Left renal pelvis (tissue), 4 donors: ENCODE measurements around the gene DNM3. TPM values are rescaled to one million over a fixed set of nuclear protein-coding genes. Genes with fewer than 3 reads are reported as not detected.

ENCODE experiments used
- DNase-seq, 4 donors: peaks; one replicate each; pipeline ENCODE4 v3.0.0-alpha.2; 2013; ENCODE audit warnings: low read depth in 4 of 4, low spot score in 3 of 4
- polyA plus RNA-seq, 4 donors: library from polyadenylated mRNA; unstranded; fragments of 120-200 nt; gene quantifications; one replicate each; pipeline ENCODE4 v1.2.1, GENCODE V29; 2013; ENCODE audit not compliant: insufficient read length in 4 of 4

DNM3 gene
- polyA plus RNA-seq, 4 donors: 3.8 to 6.6 (median 4.6) TPM

DNA sequence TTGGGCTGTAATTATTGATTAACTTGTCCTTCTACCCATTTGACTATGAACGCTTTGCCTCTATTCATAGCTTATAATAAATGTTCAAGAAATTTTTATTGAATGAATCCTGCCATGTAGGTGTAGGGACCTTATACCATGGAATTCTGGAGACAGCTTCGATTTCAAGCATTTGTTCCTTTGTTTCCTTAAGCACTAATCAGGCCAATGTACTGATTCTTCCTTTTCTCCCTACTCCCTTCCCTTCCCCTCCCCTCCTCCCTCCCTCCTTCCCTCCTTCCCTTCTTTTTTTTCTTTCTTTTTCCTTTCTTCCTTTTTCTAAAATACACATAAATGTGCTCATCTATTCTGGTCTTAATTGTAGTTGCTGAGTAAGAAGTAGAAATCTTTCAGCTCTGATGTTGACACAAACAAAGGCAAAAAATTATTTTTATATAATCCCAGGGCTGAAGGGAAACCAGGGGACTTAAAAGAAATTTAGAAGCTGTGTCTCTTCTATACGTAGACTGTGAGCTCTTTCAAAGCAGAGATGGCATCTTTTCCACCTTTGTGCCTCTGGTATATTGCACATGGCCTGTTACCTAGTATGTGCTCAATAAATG is 24.9 kb upstream of the DNM3 start:
- no peak for DNase-seq

DNA sequence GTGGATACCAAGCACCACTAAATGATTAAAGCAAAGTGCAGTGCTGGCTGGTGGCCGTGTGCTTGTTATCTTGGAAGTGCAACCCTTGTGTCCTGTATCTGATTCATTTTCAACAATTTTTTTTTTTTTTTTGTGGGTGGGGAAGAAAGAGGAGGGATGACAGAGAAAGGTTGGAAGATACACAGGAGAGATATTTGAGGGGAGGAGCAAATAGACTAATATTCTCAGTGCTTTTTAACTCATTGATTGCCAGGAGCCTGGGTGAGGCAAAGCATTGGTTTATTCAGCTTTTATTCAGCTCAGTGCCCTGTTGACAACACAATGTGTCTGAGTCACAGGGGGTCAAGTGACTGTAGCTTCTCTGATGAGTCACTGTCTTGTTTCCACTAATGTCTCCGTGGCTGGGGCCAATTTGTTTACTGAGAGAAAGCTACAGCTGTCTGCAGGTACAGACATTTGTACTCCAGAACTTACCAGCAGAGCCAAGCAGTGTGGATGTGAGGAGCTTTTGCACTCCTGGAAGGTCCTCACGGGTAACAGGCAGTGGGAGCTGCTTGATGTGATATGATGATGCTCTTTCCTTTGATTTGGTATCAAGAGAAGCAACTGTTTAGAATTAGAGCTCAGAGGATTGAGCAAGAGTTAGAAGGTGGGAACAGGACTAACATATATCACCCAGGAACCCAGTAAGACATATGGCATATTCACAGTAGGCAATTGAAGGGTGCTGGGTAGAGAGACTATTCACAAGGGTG is 23.6 kb upstream of the DNM3 start:
- DNase-seq: no peak

DNA sequence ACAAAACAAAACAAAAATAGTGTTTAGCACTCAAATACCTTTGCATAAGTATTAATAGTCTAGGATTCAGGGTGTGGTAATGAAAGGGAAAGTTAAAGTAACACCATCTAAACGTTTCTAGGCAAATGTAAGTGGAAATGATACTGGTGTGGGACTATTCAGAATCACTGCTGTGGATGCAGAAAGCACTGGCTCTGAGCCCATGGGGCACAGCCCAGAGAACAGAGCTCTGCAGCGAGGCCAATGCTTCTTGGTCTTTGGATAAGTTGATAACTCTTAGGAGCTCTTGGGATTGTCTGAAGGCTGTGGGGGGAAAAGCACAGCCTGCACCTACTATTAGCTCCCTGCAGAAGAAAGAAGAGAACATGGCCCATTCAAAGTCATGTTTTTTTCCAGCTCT is 21.4 kb upstream of the DNM3 start:
- DNase-seq: no peak

DNA sequence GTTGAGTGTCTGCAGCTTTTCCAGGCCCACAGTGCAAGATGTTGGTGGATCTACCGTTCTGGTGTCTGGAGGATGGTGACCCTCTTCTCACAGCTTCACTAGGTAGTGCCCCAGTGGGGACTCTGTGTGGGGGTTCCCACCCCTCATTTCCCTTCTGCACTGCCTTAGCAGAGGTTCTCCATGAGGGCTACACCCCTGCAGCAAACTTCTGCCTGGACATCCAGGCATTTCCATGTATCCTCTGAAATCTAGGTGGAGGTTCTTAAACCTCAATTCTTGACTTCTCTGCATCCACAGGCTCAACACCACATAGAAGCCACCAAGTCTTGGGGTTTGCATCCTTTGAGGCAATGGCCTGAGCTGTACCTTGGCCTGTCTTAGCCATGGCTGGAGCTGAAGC is 14.3 kb upstream of the DNM3 start:
- no peak for DNase-seq

DNA sequence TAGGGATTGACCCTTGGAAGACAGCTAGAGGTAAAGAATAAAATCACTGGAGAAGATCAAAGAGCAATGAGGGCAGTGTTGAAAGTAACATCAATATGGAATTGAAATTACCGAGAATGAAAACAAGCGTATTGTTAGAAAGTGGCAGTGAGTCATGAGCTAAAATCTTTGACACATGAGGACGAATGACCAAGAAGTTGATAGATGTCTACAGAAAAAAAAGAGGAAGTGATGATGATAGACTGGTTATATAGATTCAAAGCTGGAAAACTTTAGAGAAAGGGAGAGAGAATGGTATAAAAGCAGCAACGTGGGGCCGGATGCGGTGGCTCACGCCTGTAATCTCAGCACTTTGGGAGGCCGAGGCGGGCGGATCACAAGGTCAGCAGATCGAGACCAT is 12.5 kb upstream of the DNM3 start:
- no peak for DNase-seq

DNA sequence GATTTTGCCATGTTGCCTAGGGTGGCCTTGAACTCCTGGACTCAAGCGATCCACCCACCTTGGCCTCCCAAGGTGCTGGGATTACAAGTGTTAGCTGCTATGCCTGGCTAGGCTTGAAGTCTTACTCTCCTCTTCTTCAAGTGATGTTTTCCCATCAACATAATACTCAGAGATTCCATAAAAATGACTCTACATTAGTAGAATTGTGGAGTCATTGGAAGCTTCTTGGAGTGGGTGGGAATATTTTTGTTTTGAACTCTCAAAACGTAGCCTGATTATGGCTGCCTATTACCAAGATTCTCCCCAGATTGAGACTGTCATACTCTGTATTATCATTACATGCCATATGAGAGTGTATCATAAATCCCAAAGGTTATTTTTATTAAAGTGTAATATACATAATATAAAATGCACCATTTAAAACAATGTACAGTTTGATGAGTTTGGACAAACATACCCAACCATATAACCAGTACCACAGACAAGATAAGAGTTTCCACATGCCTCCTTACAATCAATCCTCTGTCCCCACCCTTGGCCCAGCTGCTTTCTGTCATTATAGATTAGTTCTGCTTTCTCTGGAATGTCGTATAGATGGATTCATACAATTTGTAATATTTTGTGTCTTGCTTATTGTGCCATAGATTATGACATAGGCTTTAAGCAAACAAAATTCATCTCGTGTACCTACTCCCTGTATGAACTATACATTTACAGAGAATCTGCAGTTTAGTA is 8.0 kb upstream of the DNM3 start:
- no peak for DNase-seq

DNA sequence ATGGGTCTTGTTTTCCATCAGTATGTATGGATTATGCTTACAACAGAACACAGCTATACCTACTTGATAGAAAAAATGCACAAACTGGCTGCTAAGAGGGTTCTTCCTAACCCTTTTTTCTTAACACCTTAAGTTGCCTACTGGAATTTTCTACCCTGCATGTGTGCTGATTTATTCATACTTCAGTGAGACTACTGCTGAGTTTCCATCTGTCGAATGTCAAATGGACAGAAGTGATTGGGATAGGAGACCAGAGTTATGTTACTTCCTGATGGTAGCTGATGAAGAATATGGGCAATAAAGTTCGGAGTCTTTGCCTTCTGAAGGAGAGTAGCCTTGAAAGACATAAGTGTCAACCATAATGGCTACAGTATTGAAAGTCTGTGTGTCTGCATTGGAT is 6.5 kb upstream of the DNM3 start:
- no peak for DNase-seq

DNA sequence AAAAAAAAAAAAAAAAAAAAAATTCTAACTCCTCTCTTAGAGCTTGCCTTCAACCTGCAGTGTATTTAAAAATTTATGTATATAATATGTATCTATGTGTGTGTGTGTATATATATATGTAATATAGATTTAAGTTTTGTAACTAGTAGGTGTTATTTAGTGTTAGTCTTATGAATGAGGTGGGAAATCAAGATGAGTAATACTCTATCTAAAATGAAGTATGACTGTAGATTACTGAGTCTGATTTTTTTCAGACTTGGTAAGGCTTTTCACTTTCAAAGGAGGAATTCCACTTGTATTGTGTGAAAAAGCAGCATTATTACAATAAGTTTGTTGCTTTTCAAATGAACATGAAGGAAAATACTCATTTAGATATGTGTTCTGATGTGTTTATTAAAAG is 5.4 kb upstream of the DNM3 start:
- no peak for DNase-seq

DNA sequence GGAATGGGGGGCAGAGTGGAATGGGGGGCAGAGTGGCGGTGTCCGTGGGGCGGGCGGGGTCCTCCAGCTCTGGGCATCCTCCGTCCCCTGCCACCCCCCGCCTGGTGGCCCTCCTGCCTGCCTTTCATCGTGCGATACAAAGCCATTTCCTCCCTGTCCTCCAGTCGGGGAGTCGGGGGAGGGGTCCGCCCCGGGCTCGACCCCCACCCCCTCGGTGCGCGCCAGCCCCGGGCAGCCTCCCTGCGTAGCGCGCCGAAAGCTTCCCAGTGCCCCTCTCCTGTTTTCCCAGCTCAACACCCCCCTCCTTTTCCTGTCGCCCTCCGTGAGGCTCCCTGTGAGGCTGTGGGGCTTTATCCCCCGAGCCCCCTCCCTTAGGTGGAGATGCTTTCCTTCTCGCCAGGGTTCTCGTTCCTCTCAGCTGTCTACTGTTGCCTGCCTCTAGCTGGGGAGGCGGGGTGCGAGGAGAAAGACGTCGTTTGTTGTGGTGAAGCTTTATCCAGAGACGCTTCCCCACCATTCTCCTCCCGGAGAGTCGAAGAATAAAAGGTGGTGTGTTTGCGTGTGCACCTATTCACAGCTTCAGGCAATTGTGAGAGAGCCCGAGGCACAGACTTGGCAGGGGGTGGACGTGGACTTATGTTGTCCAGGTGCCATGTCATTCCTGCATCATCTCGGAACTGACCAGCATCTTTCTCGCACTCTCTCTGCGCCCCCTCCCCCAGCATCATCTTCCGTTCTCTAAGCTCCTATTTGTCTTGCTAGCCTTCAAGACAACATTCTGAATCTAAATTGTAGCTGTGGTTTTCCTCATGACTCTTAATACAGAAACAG is 848 bp downstream of the DNM3 start:
- DNase-seq: no peak

DNA sequence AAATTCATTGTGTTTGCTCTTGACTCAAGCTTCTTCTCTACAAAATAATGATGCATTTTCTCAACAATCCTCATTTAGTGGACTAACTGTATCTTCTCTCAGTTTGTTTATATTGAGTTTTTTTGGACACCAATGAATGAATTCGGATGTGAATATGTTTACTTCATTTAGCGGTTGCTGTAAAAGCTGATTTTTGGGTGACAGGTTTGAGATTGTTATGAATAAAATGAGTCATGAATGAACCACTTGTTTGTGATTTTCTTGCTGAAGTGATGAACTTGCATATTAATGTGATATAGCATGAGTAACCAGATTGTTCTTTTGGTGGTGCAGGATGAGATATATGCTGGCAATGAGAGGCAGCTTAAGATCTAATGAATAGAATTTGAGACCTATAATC is 3.1 kb downstream of the DNM3 start:
- DNase-seq: no peak

DNA sequence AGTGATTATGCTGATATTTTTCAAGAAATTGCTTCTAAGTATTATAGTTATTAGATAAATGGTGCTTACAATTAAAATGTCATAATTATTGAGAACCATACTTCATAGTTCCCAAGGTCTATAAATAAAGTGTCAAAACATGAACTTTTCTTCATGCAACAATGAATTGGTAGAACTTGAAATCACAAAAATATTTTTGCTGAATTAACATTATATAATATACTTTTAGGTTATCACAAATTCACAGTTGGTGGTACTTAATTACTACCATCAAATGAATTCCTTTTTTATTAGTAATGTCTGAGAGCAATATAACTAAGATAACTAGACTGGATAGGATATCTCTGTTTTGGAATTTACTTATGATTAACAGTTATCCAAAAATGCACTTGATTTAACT is 4.7 kb downstream of the DNM3 start:
- DNase-seq: no peak

DNA sequence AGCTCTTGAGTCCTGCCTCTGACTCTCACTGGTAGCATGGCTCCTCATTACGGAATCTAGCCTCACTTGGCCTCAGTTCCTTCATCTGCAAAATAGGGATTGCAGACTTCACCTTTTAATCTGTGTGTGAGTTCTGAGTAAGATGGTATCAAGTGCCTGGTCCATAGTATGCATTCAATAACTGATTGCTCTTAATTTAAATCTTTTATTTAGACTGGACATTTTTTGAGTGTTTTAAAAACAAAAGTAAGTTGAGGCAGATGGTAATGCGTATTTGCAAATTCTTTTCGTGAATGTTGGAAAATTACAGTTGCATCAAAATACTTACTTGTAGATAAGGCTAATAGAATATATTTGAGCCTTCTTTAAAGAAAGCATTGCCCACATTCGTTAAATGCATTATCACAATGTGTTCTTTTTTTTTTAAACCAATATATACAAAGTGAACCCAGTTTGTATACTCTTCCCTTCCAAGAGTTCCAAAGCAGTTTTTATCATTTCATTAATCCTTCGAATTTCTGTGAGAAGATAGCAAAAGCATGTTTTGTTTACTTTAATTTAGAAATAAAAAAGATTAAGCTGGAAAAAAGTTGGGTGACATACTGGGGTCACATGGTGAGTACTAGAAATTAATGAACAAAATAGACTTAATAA is 8.1 kb downstream of the DNM3 start:
- DNase-seq: no peak

DNA sequence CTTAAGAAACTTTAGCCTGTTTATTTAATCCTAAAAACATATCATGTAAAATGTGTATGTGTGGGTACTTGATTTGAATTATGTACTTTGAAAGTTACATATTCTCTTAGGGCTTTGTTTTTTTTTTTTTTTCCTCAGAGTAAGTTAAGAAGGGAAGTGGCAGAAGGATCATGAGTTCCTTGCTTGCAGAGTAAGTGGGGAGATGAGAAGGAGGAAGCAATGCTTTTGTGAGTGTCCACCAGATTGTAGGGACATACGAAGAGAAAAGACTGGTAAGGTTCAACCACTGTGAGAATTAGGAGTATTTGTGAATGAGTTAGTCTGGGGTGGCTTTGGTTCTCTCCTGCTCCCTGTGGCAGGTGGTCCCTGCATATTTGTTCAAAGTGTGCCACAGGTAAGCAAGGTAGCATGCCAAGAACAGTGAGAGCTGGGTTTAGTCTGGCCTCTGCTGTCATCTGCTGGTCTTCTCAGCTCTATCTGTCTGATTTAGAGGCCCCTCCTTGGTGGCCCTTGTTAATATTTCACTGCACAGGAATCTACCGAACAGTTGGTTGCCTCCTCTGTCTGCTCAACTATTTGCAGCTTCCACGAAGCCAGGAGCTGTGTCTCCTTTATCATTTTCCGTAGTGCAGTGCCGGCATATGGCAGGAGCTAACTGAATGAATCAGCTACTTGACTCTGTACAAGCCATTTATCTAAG is 9.5 kb downstream of the DNM3 start:
- DNase-seq: no peak

DNA sequence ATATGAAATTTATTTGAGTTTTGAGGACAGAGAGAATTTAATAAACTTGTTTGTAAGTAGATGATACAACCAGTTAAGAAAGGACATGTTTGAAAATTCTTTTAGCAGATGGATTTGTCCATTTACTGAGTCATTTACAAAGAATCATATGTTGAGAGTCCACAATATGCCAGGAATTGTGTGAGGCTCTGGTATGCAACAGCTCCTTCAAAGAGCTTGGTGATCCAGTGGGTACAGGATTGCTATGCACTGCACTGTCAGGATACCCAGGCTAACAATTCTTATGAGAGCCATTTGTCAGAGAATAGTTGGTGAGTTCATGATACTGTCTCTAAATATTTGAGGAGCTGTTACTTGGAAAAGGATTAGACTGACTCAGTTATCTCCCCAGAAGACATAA is 11.0 kb downstream of the DNM3 start:
- no peak for DNase-seq

DNA sequence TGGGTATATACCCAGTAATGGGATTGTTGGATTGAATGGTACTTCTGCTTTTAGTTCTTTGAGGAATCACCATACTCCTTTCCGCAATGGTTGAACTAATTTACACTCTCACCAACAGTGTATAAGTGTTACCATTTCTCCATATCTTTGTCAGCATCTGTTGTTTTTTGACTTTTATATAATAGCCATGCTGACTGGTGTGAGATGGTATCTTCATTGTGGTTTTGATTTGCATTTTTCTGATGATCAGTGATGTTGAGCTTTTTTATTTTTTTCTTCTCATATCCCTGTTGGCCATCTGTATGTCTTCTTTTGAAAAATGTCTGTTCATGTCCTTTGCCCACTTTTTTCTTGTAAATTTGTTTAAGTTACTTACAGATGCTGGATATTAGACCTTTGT is 14.1 kb downstream of the DNM3 start:
- no peak for DNase-seq

DNA sequence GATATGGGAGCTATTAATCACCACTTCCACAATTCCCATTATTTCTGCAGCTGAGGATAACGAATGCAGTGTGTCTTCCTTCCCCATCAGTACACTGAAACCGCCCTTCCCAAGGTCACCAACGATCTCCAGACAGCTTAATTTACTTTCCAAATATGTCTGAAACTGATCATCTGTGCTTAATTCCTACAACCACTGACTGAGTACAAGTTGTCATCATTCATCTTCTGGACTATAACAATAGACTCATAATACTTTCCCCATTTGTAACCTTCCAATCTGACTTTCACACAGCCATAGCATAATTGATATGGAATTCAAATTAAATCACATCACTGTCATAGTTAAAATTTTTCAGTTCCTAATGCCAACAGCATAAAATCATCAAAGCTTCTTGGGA is 17.4 kb downstream of the DNM3 start:
- no peak for DNase-seq

DNA sequence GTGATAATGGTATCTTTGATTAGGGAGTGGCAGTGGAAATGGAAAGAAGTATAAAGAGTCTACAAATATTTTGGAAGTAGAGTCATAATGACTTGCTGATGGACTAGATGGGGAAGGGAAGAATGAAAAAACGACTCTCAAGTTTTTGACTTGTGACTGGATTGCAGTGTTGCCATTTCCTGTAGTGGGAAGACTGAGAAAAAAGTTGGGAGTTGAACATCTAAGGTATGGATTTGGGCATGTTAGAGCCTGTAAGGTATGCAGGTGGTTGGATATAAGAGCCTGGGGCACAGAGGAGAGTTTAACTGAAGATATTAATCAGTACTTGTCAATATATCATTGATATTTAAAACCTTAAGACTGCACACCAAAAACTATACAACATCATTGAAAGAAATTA is 19.4 kb downstream of the DNM3 start:
- no peak for DNase-seq

DNA sequence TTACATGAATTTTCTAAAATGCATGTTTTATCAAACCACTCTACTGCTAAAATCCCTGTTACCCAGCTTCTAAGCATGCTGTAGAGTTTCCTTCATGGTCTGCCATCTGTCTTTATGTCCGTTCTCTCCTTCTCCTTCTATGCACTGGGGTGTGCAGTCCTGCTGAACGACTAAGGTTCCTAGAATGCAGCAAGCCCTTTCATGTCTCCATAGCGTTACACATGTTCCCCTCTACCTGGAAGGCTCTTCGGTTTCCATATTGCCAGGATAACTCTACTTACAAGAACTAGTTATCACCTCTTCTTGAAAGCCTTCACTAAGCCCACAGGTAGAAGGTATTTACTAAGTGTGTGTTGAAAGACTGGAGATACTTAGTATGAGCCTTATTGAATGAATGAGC is 22.2 kb downstream of the DNM3 start:
- no peak for DNase-seq

DNA sequence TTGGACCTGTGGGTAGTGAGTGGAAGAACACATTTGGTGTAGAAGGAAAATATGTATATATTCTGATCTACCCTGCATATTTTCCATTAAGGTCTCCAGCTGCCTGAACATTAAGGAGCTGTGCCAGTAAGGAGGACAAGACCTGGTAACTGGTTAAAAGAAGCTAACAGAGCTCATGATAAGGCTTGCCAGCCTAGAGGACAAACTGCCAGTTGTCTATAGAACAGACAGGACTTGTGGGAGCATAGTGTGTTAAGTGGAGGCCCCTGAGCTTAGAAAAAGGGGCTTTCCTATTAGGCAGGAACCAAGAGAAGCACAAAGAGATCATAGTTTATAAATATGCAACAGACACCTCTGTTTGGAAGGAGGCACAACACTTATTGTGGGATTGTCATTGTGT is 23.0 kb downstream of the DNM3 start:
- DNase-seq: no peak

DNA sequence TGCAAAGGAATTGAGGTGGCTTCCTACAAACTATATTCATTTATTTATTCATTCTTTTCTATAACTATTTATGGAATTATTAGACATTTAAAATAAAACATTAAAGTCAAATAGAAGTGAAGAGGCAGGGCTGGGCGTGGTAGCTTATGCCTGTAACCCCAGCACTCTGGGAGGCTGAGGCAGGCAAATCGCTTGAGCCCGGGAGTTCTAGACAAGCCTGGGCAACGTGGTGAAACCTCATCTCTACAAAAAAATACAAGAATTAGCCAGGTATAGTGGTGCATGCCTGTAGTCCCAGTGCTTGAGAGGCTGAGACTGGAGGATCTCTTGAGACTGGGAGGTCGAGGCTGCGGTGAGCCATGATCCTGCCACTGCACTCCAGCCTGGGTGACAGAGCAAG is 23.8 kb downstream of the DNM3 start:
- no peak for DNase-seq
